Thymus (tissue), 11 donors: ENCODE data around the gene C12orf57. TPM values are rescaled to one million over a fixed set of nuclear protein-coding genes. Genes with fewer than 3 reads are reported as not detected.

Source experiments
- DNase-seq, 9 donors: peaks; one replicate each; pipeline ENCODE4 v3.0.0-alpha.2; 2013; ENCODE audit warnings: low spot score in 9 of 9, low read depth in 6 of 9, missing footprints in 1 of 9
- H3K27ac ChIP-seq, 2 donors: one replicate each; pipeline ENCODE4 v1.5.1; 2013; ENCODE audit warnings: control low read depth in 1 of 2, low read depth in 1 of 2, low read length in 1 of 2, mild to moderate bottlenecking in 1 of 2, moderate library complexity in 1 of 2
- H3K27me3 ChIP-seq, 2 donors: one replicate each; pipeline ENCODE4 v1.5.1; 2013; ENCODE audit warnings: low read length in 1 of 2; ENCODE audit not compliant: control insufficient read depth in 2 of 2, insufficient read depth in 1 of 2
- H3K36me3 ChIP-seq, 2 donors: one replicate each; pipeline ENCODE4 v1.5.1; 2013; ENCODE audit warnings: low read length in 1 of 2, mild to moderate bottlenecking in 1 of 2, moderate library complexity in 1 of 2; ENCODE audit not compliant: control insufficient read depth in 2 of 2, insufficient read depth in 2 of 2
- H3K4me1 ChIP-seq, 2 donors: one replicate each; pipeline ENCODE4 v1.5.1; 2013; ENCODE audit warnings: low read length in 2 of 2; ENCODE audit not compliant: control insufficient read depth in 2 of 2, insufficient read depth in 2 of 2
- H3K4me3 ChIP-seq, 2 donors: one replicate each; pipeline ENCODE4 v1.5.1; 2013; ENCODE audit warnings: low read length in 2 of 2, control low read depth in 1 of 2, mild to moderate bottlenecking in 1 of 2
- H3K9me3 ChIP-seq, 2 donors: one replicate each; pipeline ENCODE4 v1.5.1; 2013; ENCODE audit warnings: low read length in 1 of 2, mild to moderate bottlenecking in 1 of 2; ENCODE audit not compliant: control insufficient read depth in 2 of 2, insufficient read depth in 1 of 2
- WGBS: extraction: QIAGEN DNeasy Blood & Tissue Kit; methylation state at CpG from one replicate; pipeline ENCODE4 v1.1.7; 2013; 5-methylcytosine and 5-hydroxymethylcytosine counted together
- polyA plus RNA-seq: library from polyadenylated mRNA; stranded (reverse); fragments of 200-250 nt; gene quantifications from one replicate; pipeline ENCODE4 v1.2.3, GENCODE V29; 2013
- total RNA-seq: library from RNA; stranded (reverse); fragments of 120-200 nt; gene quantifications from one replicate; pipeline ENCODE4 v1.2.4, GENCODE V29; 2013
- donor health status: healthy.

Gene C12orf57
- total and polyA plus RNA-seq, 2 donors, result 421 to 446 TPM

DNA sequence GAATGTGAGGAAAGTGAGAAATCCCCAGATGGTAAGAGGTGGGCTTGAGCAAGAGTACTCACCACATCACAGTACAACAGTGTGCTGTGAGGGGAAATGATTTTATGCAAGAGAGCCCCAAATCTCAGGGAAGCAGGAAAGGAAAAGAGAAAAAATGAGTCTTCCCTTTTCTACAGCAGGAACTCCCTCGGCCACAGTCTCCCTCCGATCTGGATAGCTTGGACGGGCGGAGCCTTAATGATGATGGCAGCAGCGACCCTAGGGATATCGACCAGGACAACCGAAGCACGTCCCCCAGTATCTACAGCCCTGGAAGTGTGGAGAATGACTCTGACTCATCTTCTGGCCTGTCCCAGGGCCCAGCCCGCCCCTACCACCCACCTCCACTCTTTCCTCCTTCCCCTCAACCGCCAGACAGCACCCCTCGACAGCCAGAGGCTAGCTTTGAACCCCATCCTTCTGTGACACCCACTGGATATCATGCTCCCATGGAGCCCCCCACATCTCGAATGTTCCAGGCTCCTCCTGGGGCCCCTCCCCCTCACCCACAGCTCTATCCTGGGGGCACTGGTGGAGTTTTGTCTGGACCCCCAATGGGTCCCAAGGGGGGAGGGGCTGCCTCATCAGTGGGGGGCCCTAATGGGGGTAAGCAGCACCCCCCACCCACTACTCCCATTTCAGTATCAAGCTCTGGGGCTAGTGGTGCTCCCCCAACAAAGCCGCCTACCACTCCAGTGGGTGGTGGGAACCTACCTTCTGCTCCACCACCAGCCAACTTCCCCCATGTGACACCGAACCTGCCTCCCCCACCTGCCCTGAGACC is 8.2 kb upstream of the C12orf57 start:
- Histone ChIP-seq H3K4me1 (peaks cover 22 to 59% of the 10 kb centered on the region in 2 donors), H3K27ac (peak overlapping the region; percentile 25 to 99), H3K36me3 (peaks cover 5 to 24% of the 10 kb centered on the region in 2 donors), H3K27me3 (no peaks in the 10 kb centered on the region), H3K4me3 (no peak overlapping the region), H3K9me3 (no peaks in the 10 kb centered on the region)
- no peak for DNase-seq
- 96% methylated on average over 14 of the region's 14 CpGs for WGBS

DNA sequence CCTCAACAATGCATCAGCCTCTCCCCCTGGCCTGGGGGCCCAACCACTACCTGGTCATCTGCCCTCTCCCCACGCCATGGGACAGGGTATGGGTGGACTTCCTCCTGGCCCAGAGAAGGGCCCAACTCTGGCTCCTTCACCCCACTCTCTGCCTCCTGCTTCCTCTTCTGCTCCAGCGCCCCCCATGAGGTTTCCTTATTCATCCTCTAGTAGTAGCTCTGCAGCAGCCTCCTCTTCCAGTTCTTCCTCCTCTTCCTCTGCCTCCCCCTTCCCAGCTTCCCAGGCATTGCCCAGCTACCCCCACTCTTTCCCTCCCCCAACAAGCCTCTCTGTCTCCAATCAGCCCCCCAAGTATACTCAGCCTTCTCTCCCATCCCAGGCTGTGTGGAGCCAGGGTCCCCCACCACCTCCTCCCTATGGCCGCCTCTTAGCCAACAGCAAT is 7.6 kb upstream of the C12orf57 start:
- DNase-seq, result no peak
- peaks cover 22 to 59% of the 10 kb centered on the region in 2 donors for H3K4me1 ChIP-seq
- H3K4me3 ChIP-seq, result peak overlapping the region in 1 of 2 donors; percentile 59
- H3K27ac ChIP-seq, result peak overlapping the region; percentile 25 to 99
- peaks cover 6 to 24% of the 10 kb centered on the region in 2 donors for H3K36me3 ChIP-seq
- no peaks in the 10 kb centered on the region for H3K27me3 ChIP-seq
- no peaks in the 10 kb centered on the region for H3K9me3 ChIP-seq
- 94% methylated on average over 3 of the region's 3 CpGs for WGBS

DNA sequence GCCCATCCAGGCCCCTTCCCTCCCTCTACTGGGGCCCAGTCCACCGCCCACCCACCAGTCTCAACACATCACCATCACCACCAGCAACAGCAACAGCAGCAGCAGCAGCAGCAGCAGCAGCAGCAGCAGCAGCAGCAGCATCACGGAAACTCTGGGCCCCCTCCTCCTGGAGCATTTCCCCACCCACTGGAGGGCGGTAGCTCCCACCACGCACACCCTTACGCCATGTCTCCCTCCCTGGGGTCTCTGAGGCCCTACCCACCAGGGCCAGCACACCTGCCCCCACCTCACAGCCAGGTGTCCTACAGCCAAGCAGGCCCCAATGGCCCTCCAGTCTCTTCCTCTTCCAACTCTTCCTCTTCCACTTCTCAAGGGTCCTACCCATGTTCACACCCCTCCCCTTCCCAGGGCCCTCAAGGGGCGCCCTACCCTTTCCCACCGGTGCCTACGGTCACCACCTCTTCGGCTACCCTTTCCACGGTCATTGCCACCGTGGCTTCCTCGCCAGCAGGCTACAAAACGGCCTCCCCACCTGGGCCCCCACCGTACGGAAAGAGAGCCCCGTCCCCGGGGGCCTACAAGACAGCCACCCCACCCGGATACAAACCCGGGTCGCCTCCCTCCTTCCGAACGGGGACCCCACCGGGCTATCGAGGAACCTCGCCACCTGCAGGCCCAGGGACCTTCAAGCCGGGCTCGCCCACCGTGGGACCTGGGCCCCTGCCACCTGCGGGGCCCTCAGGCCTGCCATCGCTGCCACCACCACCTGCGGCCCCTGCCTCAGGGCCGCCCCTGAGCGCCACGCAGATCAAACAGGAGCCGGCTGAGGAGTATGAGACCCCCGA is 7.0 kb upstream of the C12orf57 start:
- no peaks in the 10 kb centered on the region for H3K27me3 ChIP-seq
- peaks cover 9 to 27% of the 10 kb centered on the region in 2 donors for H3K36me3 ChIP-seq
- peak overlapping the region; percentile 59 to 79 for H3K4me3 ChIP-seq
- WGBS, result 6% methylated on average over 36 of the region's 36 CpGs
- H3K27ac ChIP-seq, result peak overlapping the region; percentile 98 to 99
- no peaks in the 10 kb centered on the region for H3K9me3 ChIP-seq
- peak in 4 of 9 donors; percentile 77 to 90 (median 82) for DNase-seq
- H3K4me1 ChIP-seq, result peaks cover 22 to 59% of the 10 kb centered on the region in 2 donors

- H3K27ac ChIP-seq, result peak overlapping the region; percentile 98 to 99
- no peaks in the 10 kb centered on the region for H3K27me3 ChIP-seq
- H3K4me3 ChIP-seq, result peak overlapping the region; percentile 59 to 79
- no peaks in the 10 kb centered on the region for H3K9me3 ChIP-seq
- DNase-seq, result peak; percentile 91 to 98 (median 94)
- peaks cover 9 to 27% of the 10 kb centered on the region in 2 donors for H3K36me3 ChIP-seq
- WGBS, result under 1% methylated on average over 80 of the region's 80 CpGs
- H3K4me1 ChIP-seq, result peaks cover 15 to 59% of the 10 kb centered on the region in 2 donors
Measured at GRCh38 chr12:6937481-6938352, 6.1 kb upstream of the C12orf57 start.

GRCh38 chr12:6938353-6939190 is 5.2 kb upstream of the C12orf57 start:
- Histone ChIP-seq H3K9me3 (no peaks in the 10 kb centered on the region), H3K4me3 (peak overlapping the region; percentile 59 to 79), H3K4me1 (peaks cover 17 to 58% of the 10 kb centered on the region in 2 donors), H3K27ac (peak overlapping the region; percentile 80 to 99), H3K36me3 (peaks cover 9 to 26% of the 10 kb centered on the region in 2 donors), H3K27me3 (no peaks in the 10 kb centered on the region)
- WGBS, result 90% methylated on average over 32 of the region's 32 CpGs
- DNase-seq, result no peak

- no peak overlapping the region for H3K27ac ChIP-seq
Measured at GRCh38 chr12:6939191-6939540, 4.7 kb upstream of the C12orf57 start.

DNA sequence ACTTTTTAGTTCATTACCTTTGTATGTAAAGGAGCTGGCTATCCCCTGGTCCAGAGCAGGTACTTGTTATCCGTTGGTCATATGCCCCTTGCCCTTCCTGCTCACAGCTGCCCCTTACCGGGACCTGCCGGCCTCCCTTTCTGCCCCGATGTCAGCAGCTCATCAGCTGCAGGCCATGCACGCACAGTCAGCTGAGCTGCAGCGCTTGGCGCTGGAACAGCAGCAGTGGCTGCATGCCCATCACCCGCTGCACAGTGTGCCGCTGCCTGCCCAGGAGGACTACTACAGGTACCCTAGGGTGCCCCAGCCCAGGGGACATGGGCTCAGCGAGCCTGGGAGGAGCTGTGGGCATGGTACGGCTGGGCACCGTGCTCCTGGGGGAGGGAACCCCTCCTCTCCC is 2.6 kb upstream of the C12orf57 start:
- Histone ChIP-seq H3K4me1 (peaks cover 28 to 56% of the 10 kb centered on the region in 2 donors), H3K27me3 (no peaks in the 10 kb centered on the region), H3K9me3 (peaks cover 0 to 4% of the 10 kb centered on the region in 2 donors), H3K27ac (peak overlapping the region in 1 of 2 donors; percentile 15), H3K36me3 (peaks cover 13 to 16% of the 10 kb centered on the region in 2 donors), H3K4me3 (no peak overlapping the region)
- DNase-seq, result no peak
- 96% methylated on average over 12 of the region's 12 CpGs for WGBS

More at GRCh38 chr12:6939191-6939540, 4.7 kb upstream of the C12orf57 start:
- Histone ChIP-seq H3K4me1 (peaks cover 17 to 56% of the 10 kb centered on the region in 2 donors), H3K36me3 (peaks cover 12 to 20% of the 10 kb centered on the region in 2 donors), H3K4me3 (no peak overlapping the region), H3K27me3 (no peaks in the 10 kb centered on the region), H3K9me3 (peaks cover 0 to 4% of the 10 kb centered on the region in 2 donors)
- WGBS, result 96% methylated on average over 2 of the region's 2 CpGs
- DNase-seq, result no peak

- Histone ChIP-seq H3K27ac (no peak overlapping the region), H3K27me3 (no peaks in the 10 kb centered on the region), H3K36me3 (peaks cover 13 to 16% of the 10 kb centered on the region in 2 donors), H3K4me1 (peaks cover 30 to 56% of the 10 kb centered on the region in 2 donors), H3K4me3 (no peak overlapping the region), H3K9me3 (peaks cover 0 to 4% of the 10 kb centered on the region in 2 donors)
- DNase-seq, result no peak
- 93% methylated on average over 12 of the region's 12 CpGs for WGBS
Measured at GRCh38 chr12:6941782-6942181, 2.0 kb upstream of the C12orf57 start.
